Thyroid gland (tissue), 4 donors: Measurements from ENCODE around the gene PDZD2. TPM values are rescaled to one million over a fixed set of nuclear protein-coding genes. Genes with fewer than 3 reads are reported as not detected.

ENCODE experiments used
- DNase-seq, 2 donors: peaks; one replicate each; pipeline ENCODE4 v3.0.0-alpha.2; 2019
- H3K27ac ChIP-seq, 3 donors: fragments of 200-600 bp; sonication (generic); 1 replicate in 2 of 3; 2 replicates in 1 of 3; pipeline ENCODE4 v1.5.1; 2016 to 2019; ENCODE audit warnings: mild to moderate bottlenecking in 1 of 3, moderate library complexity in 1 of 3
- H3K27me3 ChIP-seq: fragments of 200-600 bp; sonication (generic); one replicate; pipeline ENCODE4 v1.5.1; 2019
- H3K36me3 ChIP-seq, 2 donors: fragments of 200-600 bp; sonication (generic); one replicate each; pipeline ENCODE4 v1.5.1; 2016 to 2019
- H3K4me1 ChIP-seq, 2 donors: fragments of 200-600 bp; sonication (generic); one replicate each; pipeline ENCODE4 v1.5.1; 2017 to 2019
- H3K4me3 ChIP-seq, 3 donors: fragments of 200-600 bp; sonication (generic); replicated peaks in 1 of 3; 1 replicate in 2 of 3; 2 replicates in 1 of 3; pipeline ENCODE4 v1.5.1; 2016; ENCODE audit warnings: mild to moderate bottlenecking in 1 of 3
- H3K9me3 ChIP-seq: fragments of 200-600 bp; sonication (generic); one replicate; pipeline ENCODE4 v1.5.1; 2017
- CTCF ChIP-seq, 6 experiments: fragments of 200-600 bp in 3 of 6; fragments of 450-650 bp in 3 of 6; sonication (generic) in 3 of 6; IDR thresholded peaks; one replicate each; pipeline ENCODE4 v1.5.1; 2016 to 2019; ENCODE audit warnings: antibody characterized with exemption in 6 of 6, mild to moderate bottlenecking in 2 of 6, inconsistent platforms in 1 of 6, moderate library complexity in 1 of 6
- POLR2A ChIP-seq, 2 donors: fragments of 450-650 bp; IDR thresholded peaks; one replicate each; pipeline ENCODE4 v1.6.1; 2017; ENCODE audit warnings: antibody characterized with exemption in 2 of 2, mild to moderate bottlenecking in 2 of 2, moderate library complexity in 1 of 2
- WGBS, 2 donors: methylation state at CpG; one replicate each; pipeline ENCODE4 v1.1.5; 2017; 5-methylcytosine and 5-hydroxymethylcytosine counted together
- intact Hi-C: fragments of 100-400 bp; cut with DNase I; formaldehyde crosslinking; loops from one replicate; pipeline ENCODE4 v1.15.1; 2023
- total RNA-seq, 4 donors: library from RNA; depleted of rRNA; stranded (reverse); fragments of >200 nt; gene quantifications; one replicate each; pipeline ENCODE4 v1.2.3, GENCODE V29; 2016

PDZD2 gene
- total RNA-seq, 4 donors from 2014 or later: 1.8 to 4.5 (median 3.9) TPM

- H3K9me3 ChIP-seq: no peaks in the 10 kb centered on the region
- intact Hi-C loops: no loop called here
- TF ChIP-seq POLR2A (IDR thresholded peaks at IDR 0.05) (no peak), CTCF (IDR thresholded peaks at IDR 0.05) (no peak)
- no peak overlapping the region for H3K27ac ChIP-seq
- no peaks in the 10 kb centered on the region for H3K27me3 ChIP-seq
- DNase-seq: no peak
- no peaks in the 10 kb centered on the region for H3K4me1 ChIP-seq
- no peaks in the 10 kb centered on the region for H3K36me3 ChIP-seq
- H3K4me3 ChIP-seq: no peak overlapping the region
- 91 to 93% methylated on average over 9 of the region's 9 CpGs for WGBS, 2 donors
Measured at GRCh38 chr5:31957151-31957550, 318.2 kb downstream of the PDZD2 start.

- peaks cover 0 to 16% of the 10 kb centered on the region in 2 donors for H3K4me1 ChIP-seq
- WGBS, 2 donors: 31 to 39% methylated on average over 6 of the region's 6 CpGs
- no peak for TF ChIP-seq CTCF (IDR thresholded peaks at IDR 0.05)
- no peak for TF ChIP-seq POLR2A (IDR thresholded peaks at IDR 0.05)
- H3K9me3 ChIP-seq: no peaks in the 10 kb centered on the region
- no peaks in the 10 kb centered on the region for H3K27me3 ChIP-seq
- intact Hi-C loops: no loop called here
- no peak overlapping the region for H3K4me3 ChIP-seq
- DNase-seq: peak in 1 of 2 donors; percentile 14
- H3K36me3 ChIP-seq: no peaks in the 10 kb centered on the region
- no peak overlapping the region for H3K27ac ChIP-seq
Measured at GRCh38 chr5:31962351-31962751, 323.4 kb downstream of the PDZD2 start.

GRCh38 chr5:31962871-31963307, 324.0 kb downstream of the PDZD2 start:
- Histone ChIP-seq H3K27me3 (no peaks in the 10 kb centered on the region), H3K4me3 (no peak overlapping the region), H3K4me1 (peaks cover 0 to 16% of the 10 kb centered on the region in 2 donors), H3K27ac (no peak overlapping the region), H3K36me3 (no peaks in the 10 kb centered on the region), H3K9me3 (no peaks in the 10 kb centered on the region)
- WGBS, 2 donors: 25 to 47% methylated on average over 3 of the region's 3 CpGs
- TF ChIP-seq POLR2A (IDR thresholded peaks at IDR 0.05) (no peak), CTCF (IDR thresholded peaks at IDR 0.05) (no peak)
- no peak for DNase-seq
- intact Hi-C loops: no loop called here

- Histone ChIP-seq H3K4me3 (no peak overlapping the region), H3K9me3 (no peaks in the 10 kb centered on the region), H3K4me1 (peaks cover 0 to 16% of the 10 kb centered on the region in 2 donors), H3K36me3 (no peaks in the 10 kb centered on the region), H3K27ac (no peak overlapping the region), H3K27me3 (no peaks in the 10 kb centered on the region)
- DNase-seq: no peak
- TF ChIP-seq CTCF (IDR thresholded peaks at IDR 0.05) (no peak), POLR2A (IDR thresholded peaks at IDR 0.05) (no peak)
- intact Hi-C loops: no loop called here
- 83 to 84% methylated on average over 13 of the region's 13 CpGs for WGBS, 2 donors
Measured at GRCh38 chr5:31963358-31964006, 324.6 kb downstream of the PDZD2 start.

- no peaks in the 10 kb centered on the region for H3K9me3 ChIP-seq
- intact Hi-C loops: no loop called here
- TF ChIP-seq POLR2A (IDR thresholded peaks at IDR 0.05) (no peak), CTCF (IDR thresholded peaks at IDR 0.05) (no peak)
- peaks cover 0 to 16% of the 10 kb centered on the region in 2 donors for H3K4me1 ChIP-seq
- no peak overlapping the region for H3K27ac ChIP-seq
- no peaks in the 10 kb centered on the region for H3K36me3 ChIP-seq
- WGBS, 2 donors: 86 to 94% methylated on average over 2 of the region's 2 CpGs
- H3K4me3 ChIP-seq: no peak overlapping the region
- DNase-seq: no peak
- no peaks in the 10 kb centered on the region for H3K27me3 ChIP-seq
Measured at GRCh38 chr5:31964007-31964360, 325.1 kb downstream of the PDZD2 start.
